HL-60/S4 treated with phorbol 12-myristate 13-acetate at 8.2 ng/mL for 4 days and 3 days (cell line): ENCODE data around the gene HEATR5A.
"Not testable (repeated sequence)": the region's sequence is repeated elsewhere in the genome, so short reads cannot be mapped to it uniquely, and the experiment has no call there.

ENCODE experiments used
- in situ Hi-C: fragments of 300-500 bp; cut with MboI; formaldehyde crosslinking; loops from 2 replicates; pipeline ENCODE4 v1.15.0; 2022; ENCODE audit warnings: low sequenced_read_pairs

Gene HEATR5A

GRCh38 chr14:31261859-31262731, 158.3 kb downstream of the HEATR5A start:
- in situ Hi-C loops = loop anchor here (10.0 kb wide), 1 partner anchor 93 kb away; no protein-coding TSS in a partner anchor

- in situ Hi-C loops = loop anchor here (10.0 kb wide), 1 partner anchor 93 kb away; no protein-coding TSS in a partner anchor
Measured at GRCh38 chr14:31261523-31261858, 158.9 kb downstream of the HEATR5A start.

GRCh38 chr14:31259040-31259435, 161.3 kb downstream of the HEATR5A start:
- in situ Hi-C loops = not testable (repeated sequence)

DNA sequence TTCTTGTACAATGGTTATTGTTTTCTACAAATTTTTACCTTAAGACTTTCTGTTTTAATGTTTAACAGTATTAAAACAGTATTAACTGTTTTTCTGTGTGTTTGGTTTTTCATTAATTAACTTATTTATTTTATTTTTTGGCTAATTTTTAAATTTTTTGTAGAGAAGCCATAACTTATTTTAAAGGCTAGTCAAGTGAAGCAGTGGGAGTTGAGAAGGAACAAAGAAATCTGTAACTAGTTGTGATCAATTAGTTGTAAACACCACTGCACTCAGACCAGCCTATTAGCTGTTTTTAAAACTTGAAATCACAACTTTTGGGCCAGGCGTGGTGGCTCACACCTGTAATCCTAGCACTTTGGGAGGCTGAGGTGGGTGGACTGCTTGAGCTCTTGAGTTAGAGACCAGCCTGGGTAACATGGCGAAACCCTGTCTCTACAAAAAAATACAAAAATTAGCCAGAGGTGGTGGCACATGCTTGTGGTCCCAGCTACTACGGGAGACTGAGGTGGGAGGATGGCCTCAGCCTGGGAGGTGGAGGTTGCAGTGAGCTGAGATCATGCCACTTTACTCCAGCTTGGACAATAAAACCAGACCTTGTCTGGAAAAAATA, 161.8 kb downstream of the HEATR5A start:
- in situ Hi-C loops = no loop called here

DNA sequence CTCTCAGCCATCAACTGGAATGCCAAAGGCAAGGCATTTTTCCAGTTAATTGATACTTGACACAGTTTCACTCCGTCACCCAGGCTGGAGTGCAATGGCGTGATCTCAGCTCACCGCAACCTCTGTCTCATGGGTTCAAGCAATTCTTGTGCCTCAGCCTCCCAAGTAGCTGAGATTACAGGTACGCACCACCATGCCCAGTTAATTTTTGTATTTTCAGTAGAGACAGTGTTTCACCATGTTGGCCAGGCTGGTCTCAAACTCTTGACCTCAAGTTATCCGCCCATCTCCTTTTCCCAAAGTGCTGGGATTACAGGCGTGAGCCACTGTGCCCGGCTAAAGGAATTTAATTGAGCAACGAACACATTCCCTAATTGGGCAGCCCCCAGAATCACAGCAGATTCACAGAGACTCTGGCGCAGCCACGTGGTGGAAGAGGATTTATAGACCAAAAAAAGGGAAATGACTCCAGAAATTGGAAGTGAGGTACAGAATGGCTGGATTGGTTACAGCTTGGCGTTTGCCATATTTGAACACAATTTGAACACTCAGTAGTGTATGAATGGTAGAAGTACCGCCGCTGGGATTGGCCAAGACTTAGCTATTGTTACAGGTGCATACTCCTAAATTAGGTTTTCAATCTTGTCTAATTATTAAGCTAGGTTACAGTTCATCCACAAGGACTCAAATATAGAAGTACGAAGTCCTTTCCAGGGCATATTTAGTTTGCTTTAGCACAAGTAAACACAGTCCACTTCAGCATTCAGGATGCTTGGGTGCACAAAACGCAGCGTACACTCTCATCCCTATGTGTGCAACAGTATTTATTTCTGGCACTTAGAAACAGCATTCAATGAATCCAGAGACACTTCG, 162.6 kb downstream of the HEATR5A start:
- in situ Hi-C loops = not testable (repeated sequence)

- in situ Hi-C loops = no loop called here
Measured at GRCh38 chr14:31257244-31257553, 163.2 kb downstream of the HEATR5A start.

DNA sequence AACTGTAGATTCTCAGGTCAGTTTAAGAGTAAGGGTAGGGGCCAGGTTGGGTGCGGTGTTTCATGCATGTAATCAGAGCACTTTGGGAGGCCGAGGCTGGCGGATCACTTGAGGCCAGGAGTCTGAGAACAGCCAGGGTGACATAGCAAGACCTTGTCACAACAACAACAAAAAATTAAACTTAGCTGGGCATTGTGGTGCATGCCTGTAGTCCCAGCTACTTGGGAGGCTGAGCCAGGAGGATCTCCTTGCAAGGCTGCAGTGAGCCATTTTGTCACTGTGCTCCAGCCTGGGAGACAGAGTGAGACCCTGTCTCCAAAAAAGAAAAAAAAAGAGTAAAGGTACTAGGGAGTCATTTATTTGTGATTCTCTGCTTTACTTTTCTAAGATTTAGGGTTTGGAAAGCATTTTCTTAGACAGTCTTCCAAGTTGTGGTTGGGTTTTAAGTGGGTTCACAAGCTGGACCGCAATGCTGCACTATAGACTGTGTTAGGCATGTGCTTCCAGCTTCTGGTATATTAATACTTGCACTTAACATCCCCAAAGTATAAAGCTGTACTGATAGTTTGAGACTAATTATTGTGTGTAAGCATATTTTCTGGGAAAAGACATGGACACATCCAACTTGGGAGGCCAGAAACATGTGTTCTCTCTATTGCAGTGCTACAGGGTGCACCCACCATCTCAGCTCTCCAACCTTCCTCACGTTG, 163.7 kb downstream of the HEATR5A start:
- in situ Hi-C loops = no loop called here

DNA sequence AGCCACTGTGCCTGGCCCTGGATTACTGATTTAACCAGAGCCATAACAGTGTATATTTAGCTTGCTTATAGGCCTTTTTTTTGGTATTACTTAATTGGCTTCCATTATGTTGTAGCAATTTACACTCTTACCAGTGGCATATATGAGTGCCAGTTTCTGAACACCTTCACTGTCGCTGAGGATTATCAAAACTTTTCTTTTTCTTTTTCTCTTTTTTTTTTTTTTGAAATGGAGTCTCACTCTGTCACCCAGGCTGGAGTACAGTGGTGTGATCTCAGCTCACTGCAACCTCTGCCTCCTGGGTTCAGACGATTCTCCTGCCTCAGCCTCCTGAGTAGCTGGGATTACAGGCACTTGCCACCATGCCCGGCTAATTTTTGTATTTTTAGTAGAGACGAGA, 164.4 kb downstream of the HEATR5A start:
- in situ Hi-C loops = not testable (repeated sequence)

DNA sequence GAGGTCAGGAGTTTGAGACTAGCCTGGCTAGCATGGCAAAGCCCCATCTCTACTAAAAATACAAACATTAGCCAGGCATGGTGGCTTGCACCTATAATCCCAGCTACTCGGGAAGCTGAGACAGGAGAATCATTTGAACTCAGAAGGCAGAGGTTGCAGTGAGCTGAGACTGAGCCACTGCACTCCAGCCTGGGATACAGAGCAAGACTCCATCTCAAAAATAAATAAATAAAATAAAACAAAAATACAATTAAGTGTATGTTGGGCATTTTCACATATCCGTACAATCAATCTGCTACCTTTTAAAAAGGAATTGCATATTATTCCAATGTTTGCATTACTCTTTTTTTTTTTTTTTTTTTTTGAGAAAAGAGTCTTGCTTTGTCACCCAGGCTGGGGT, 165.1 kb downstream of the HEATR5A start:
- in situ Hi-C loops = no loop called here

GRCh38 chr14:31253746-31254471, 166.4 kb downstream of the HEATR5A start:
- in situ Hi-C loops = no loop called here

DNA sequence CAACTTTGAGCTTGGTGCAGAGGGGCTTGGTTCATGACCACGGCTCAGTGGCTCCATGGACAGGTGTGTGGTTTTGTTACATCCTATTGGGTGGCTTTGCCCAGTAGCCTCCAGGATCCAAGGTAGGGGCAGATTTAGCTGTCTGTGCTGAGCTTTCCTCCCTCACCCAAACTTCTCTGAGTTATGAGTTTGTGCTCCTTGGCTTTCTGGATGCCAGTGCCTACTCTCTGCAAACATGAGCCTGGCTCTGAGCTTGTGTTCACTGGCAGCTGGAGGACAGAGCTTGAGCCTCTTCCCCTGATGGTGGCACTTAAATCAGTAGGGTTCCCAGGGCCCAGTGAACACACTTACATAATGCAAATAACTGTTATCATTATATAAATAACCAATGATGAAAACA, 167.5 kb downstream of the HEATR5A start:
- in situ Hi-C loops = no loop called here

DNA sequence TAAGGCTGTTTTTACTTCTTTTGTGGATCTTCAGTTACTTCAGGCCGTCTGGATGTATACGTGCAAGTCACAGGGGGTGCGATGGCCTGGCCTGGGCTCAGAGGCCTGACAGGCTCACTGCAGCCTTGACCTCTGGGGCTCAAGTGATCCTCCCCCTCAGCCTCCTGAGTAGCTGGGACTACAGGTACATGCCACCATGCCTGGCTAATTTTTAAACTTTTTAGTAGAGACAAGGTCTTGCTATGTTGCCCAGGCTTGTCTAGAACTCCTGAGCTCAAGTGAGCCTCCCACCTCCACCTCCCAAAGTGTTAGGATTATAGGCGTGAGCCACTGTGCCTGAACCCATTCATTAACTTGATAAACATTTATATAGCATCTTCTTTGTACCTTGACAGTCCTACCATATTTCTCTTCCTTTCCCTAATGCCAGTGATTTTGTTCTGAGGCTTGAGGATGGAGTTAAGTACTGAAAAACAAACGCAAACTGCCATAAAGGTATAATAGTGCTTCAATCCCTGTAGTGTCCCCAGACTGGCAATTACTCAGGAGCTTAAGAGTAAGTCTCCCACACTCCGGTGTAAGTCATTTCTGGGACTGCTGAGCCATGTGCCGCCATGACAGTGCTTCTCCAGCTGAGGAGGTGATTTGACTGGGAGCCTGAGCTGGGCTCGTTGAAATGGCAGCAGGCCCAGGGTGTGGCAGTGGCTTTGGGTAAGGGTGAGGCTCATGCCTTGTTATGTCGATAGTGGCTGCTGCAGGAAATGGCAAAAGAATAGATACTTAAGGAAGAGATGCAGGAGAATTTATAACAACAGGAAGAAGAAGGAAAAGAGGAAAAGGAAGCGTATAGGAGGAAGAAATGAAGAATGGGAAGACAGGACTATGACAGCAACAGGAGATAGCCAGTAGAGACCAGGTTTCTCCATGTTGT, 169.1 kb downstream of the HEATR5A start:
- in situ Hi-C loops = no loop called here

DNA sequence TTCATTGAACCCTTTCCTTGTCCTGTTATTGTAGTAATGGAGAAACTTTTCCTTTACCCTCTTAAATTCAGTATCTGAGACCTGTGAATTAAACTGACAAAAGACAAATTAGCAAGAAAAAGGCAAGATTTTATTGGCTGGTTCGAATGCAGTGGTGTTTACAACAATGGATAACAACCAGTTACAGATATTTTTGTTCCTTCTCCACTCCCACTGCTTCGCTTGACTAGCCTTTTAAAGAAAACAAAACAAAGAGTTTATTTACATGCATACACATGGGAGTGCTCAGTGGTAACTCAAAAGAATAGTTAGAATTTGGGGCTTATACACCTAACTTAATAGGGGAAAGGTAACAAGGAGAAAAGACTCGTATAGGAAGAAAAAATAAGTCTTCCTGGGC, 175.7 kb downstream of the HEATR5A start:
- in situ Hi-C loops = no loop called here

- in situ Hi-C loops = no loop called here
Measured at GRCh38 chr14:31243860-31244259, 176.5 kb downstream of the HEATR5A start.

GRCh38 chr14:31242161-31242940, 178.0 kb downstream of the HEATR5A start:
- in situ Hi-C loops = not testable (repeated sequence)
